Measurements from ENCODE around the gene SIRT5.

SIRT5 gene

DNA sequence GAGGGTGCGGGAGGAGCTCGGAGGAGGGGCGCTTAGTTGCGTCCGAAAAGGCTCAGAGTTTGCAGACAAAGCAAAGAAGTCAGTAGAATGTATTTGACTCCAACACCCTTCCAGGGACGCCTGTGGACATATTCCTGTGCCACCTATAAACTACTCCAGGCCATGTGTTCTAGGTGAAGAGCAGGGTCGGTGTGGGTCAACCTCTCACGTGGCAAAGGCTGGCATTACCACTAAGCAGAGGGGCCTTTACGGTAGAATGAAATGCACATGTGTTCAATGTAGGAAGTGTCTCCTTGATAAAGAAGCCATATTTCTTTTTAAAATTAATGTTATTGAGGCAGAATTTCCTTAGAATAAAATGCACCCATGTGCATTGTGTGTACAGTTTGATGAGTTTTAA lies 15.4 kb downstream of the SIRT5 start:
- no peak for DNase-seq (ENCODE audit: low read depth)

DNA sequence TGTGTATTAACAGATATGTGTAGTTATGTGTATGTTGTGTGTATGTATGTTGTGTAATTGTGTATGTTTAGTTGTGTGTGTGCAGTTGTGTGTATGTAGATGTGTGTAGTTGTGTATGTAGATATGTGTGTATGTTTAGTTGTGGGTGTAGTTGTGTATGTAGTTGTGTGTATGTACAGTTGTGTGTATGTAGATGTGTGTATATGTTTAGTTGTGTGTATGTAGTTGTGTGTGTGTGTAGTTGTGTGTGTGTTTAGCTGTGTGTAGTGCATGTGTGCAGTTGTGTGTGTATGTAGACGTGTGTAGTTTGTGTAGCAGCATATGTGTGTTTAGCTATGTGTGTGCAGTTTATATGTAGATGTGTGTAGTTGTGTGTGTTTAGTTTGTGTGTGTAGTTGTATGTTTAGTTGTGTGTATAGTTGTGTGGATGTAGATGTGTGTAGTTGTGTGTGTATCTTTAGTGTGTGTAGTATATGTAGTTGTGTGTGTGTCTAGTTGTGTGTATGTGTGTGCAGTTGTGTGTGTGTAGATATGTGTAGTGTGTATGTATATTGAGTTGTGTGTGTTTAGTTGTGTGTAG lies 16.3 kb downstream of the SIRT5 start:
- no peak for DNase-seq (ENCODE audit: low read depth)

DNA sequence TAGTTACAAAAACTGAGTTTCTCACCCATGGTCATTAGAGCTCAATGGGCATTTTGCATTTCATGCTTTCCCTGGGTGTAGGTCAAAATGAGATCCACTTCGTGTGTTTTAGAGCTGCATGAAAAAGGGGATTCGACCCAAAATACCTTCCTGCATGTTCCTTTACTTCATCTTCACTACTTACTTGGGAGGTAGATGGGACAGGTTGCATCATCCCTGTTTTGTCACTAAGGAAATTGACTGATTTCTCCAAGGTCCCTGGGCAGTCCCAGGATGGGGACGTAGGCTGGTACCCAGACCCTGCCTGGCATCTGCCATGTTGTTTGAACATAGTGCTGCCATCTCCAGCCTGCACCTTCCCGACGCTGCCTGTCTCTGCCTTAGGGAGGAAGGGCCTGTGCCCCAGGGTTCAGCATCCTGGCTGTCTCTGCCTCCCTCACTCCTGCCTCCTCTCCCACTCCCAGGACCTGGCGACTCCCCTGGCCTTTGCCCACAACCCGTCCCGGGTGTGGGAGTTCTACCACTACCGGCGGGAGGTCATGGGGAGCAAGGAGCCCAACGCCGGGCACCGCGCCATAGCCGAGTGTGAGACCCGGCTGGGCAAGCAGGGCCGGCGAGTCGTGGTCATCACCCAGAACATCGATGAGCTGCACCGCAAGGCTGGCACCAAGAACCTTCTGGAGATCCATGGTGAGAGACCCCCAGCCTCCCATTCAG lies 17.0 kb downstream of the SIRT5 start:
- DNase-seq (ENCODE audit: low read depth), result no peak

DNA sequence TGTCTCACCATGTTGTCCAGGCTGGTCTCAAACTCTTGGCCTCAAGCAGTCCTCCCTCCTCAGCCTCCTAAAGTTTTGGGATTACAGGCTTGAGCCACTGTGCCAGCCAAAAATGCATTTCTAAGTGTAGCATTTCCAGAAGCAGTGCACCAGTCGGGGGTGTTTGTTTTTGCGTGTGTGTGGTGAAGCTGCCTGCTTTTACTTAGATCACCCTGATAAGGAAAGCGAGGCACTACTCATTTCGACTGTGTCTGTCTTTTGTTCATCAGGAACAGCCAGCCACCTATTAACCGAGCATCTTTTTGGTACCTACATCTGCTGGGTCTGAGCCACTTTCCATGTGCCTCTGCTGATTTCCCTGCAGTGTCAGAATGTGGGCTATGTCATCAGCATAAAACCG lies 18.7 kb downstream of the SIRT5 start:
- DNase-seq (ENCODE audit: low read depth), result no peak

DNA sequence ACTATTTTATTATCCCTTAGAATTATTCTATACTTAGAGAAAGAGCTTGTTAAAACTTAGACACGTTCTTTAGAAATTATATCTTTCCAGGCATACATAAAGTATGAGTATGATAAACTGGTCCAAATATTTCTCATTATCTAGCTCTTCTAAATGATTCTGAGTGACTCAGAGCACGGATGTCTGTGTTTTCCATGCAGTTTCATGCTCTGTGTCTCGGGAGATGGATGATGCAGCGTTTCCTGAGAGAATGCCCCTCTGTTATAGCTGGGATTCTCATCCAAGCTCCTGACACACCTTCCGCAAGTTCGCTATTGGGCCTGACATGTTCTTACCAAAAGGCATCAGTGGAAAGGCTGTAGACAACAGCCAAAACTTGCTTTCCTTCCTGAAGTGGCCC lies 19.3 kb downstream of the SIRT5 start:
- no peak for DNase-seq (ENCODE audit: low read depth)

- no peak for DNase-seq (ENCODE audit: low read depth)
Measured at GRCh38 chr6:13597073-13597472, 22.7 kb downstream of the SIRT5 start.

- no peak for DNase-seq (ENCODE audit: low read depth)
Measured at GRCh38 chr6:13600036-13600435, 25.6 kb downstream of the SIRT5 start.

- DNase-seq (ENCODE audit: low read depth), result no peak
Measured at GRCh38 chr6:13604135-13604534, 29.7 kb downstream of the SIRT5 start.

DNA sequence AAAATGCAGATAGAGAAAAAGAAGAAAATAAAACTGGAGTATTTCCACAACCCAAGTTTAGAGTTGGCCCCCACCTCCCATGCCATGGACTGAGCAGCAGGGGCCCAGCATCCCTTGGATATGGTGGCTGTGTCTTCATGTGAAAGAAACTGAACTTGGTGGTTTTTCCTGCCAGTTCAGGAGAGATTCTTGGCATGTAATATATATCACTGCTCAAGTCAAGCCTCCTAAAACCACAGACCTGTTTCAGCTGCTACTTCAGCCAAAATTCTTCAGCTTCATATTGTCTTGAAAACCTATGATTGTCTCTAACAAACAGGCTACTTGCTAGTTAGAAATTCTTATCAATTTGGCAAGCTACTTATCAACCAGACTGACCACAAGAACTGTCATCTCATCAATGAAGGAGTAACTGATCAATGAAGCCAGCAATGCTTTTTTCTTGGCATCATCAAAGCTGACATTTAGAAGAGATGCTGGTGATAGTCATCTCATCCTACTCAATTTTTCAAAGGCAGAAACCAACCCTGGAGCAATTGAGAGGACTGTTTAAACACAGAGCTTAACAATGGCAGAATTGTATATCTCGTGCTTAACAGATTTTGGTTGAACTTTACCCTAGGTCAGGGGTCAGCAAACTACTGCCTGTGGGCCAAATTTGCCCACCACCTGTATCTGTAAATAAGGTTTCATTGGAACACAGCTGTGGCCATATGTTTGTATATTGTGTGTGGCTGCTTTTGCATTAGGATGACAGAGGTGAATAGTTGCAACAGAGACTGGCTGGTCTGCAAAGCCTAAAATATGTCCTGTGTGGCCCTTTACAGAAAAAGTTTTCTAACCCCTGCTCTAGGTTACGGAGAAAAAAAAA lies 30.4 kb downstream of the SIRT5 start:
- DNase-seq (ENCODE audit: low read depth), result no peak

DNA sequence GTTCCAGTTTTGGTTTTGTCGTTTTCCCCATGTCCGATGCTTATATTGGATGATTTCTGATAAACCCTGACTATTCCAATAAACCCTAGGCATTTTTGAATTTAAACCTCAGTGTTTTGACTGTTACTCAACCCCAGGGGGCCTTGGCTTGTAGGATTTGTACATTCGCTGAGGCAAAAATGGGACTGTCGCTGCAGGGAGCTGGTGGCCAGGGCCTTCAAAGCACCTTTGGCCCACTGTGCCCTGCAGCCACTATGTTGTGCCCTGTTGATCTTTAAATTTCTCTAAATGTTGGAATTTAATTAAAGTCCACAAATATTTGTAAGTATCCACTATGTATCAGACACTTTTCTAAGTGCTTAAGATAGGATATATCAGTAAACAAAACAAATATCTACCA lies 31.2 kb downstream of the SIRT5 start:
- DNase-seq (ENCODE audit: low read depth), result no peak

DNA sequence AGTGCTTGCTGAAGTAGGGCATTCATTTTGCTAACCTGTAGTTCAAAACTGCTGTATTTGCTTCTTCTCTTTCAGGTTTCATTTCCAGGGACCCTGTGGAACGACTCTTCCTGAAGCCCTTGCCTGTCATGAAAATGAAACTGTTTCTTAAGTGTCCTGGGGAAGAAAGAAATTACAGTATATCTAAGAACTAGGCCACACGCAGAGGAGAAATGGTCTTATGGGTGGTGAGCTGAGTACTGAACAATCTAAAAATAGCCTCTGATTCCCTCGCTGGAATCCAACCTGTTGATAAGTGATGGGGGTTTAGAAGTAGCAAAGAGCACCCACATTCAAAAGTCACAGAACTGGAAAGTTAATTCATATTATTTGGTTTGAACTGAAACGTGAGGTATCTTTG lies 37.3 kb downstream of the SIRT5 start:
- DNase-seq (ENCODE audit: low read depth), result no peak

- DNase-seq (ENCODE audit: low read depth), result no peak
Measured at GRCh38 chr6:13613029-13613594, 38.7 kb downstream of the SIRT5 start.

GRCh38 chr6:13614126-13614925 lies 39.9 kb downstream of the SIRT5 start:
- no peak for DNase-seq (ENCODE audit: low read depth)

DNA sequence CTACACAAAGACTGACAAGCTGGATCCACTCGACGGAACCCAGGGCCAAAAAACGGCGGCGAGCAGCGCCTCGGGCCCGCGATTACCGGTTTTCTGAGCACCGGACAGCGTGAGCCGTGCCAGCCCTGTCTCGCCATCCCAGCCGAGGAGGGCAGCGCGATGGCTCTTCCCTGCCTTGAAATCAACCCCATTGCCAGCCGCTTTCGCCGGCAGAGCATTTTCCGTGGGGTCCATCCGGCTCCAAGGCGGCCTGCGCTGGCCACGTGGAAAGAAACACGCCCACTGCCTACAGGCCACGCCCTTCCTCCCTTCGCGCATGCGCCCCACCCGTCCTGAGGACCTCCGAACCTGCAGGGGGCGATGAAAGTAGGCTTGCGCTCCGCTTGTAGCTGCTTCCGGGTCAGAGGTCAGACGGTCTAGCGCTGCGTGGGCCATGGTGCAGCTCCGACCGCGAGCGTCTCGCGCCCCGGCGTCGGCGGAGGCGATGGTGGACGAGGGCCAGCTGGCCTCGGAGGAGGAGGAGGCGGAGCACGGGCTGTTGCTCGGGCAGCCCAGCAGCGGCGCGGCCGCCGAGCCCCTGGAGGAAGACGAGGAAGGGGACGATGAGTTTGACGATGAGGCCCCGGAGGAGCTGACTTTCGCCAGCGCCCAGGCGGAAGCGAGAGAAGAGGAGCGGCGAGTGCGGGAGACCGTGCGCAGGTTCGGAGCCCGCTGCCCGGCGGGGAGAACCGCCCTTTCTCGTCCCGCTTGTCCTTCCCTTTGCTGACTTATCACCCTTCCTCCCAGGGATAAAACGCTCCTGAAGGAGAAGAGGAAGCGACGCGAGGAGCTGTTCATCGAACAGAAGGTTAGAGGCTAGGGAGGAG lies 40.8 kb downstream of the SIRT5 start, which contains the start of gene NOL7:
NOL7 (plus strand) TSS at position 410 of the 866 bp plus-strand sequence; CDS start at position 434, 24 bp downstream.
- peak; percentile 97 for DNase-seq (ENCODE audit: low read depth)

GRCh38 chr6:13615792-13616120 lies 41.4 kb downstream of the SIRT5 start:
- DNase-seq (ENCODE audit: low read depth), result peak; percentile 24

DNA sequence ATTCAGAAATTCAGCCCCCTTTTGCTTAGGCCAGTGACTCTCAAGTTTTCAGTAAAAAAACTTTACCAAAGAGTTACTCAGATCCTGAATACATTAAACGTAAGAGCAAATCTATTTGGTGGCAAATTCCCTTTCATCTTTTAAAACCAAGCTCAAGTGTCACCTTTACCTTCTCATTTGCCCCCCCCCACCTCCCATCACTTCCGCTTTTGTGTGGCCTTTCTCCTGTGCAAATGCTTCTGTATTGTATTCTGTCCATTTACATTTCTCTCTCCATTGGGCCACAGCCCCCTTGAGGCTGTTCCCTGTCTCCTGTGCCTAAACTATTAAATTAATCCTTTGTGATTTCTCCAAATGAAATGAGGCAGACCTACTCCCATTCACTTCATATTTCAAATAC lies 42.7 kb downstream of the SIRT5 start:
- no peak for DNase-seq (ENCODE audit: low read depth)

GRCh38 chr6:13624871-13625288 lies 50.5 kb downstream of the SIRT5 start:
- no peak for DNase-seq (ENCODE audit: low read depth)

DNA sequence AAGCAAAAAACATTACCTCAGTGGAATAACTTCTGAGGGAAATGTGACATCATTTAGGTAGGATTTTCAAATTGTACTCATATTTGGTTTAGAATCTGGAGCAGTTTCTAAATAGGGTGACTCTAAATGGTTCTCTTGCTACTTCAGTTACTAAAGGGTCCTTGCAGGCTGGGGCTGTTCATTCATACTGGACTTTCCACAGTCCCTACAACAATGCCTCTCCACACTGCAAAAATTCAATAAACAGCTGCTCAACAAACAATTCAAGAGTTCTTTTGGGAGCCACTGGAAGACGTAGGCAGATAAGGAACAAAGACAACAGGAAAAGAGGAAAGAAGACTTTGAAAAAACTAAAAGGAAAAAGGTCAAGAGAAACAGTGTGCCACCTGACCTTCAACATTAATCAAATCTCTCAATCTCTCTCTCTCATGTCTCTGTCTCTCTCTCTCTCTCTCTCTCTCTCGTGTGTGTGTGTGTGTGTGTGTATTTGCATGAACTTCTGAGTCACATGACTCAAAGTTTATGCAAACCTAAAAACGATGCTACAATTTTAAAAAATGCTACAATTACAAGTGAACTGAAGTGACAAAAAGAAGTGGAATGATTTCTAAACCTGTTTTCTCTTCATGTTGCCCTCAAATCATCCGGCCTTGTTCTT lies 55.2 kb downstream of the SIRT5 start:
- DNase-seq (ENCODE audit: low read depth), result no peak

GRCh38 chr6:13630499-13630898 lies 56.1 kb downstream of the SIRT5 start:
- no peak for DNase-seq (ENCODE audit: low read depth)

- DNase-seq (ENCODE audit: low read depth), result no peak
Measured at GRCh38 chr6:13633343-13633742, 58.9 kb downstream of the SIRT5 start.
